ENCODE measurements around the gene TRIP13.
"Not testable (repeated sequence)": the region's sequence is repeated elsewhere in the genome, so short reads cannot be mapped to it uniquely, and the experiment has no call there.

The TRIP13 gene

GRCh38 chr5:919356-920000 lies 26.8 kb downstream of the TRIP13 start:
- DNase-seq (ENCODE audit: low read depth in 2 of 2), result no peak

GRCh38 chr5:920321-920720 lies 27.6 kb downstream of the TRIP13 start:
- no peak for DNase-seq (ENCODE audit: low read depth in 2 of 2)

- no peak for DNase-seq (ENCODE audit: low read depth in 2 of 2)
Measured at GRCh38 chr5:921456-922435, 29.1 kb downstream of the TRIP13 start.

- DNase-seq (ENCODE audit: low read depth in 2 of 2), result no peak
Measured at GRCh38 chr5:922436-923280, 30.0 kb downstream of the TRIP13 start.

GRCh38 chr5:923281-923873 lies 30.7 kb downstream of the TRIP13 start:
- no peak for DNase-seq (ENCODE audit: low read depth in 2 of 2)

- DNase-seq (ENCODE audit: low read depth in 2 of 2), result no peak
Measured at GRCh38 chr5:926417-927171, 33.9 kb downstream of the TRIP13 start.

- no peak for DNase-seq (ENCODE audit: low read depth in 2 of 2)
Measured at GRCh38 chr5:927172-928015, 34.7 kb downstream of the TRIP13 start.

GRCh38 chr5:929182-929581 lies 36.5 kb downstream of the TRIP13 start:
- not testable (repeated sequence) for DNase-seq (ENCODE audit: low read depth in 2 of 2)

GRCh38 chr5:929596-929995 lies 36.9 kb downstream of the TRIP13 start:
- no peak for DNase-seq (ENCODE audit: low read depth in 2 of 2)

- DNase-seq (ENCODE audit: low read depth in 2 of 2), result no peak
Measured at GRCh38 chr5:930866-931265, 38.2 kb downstream of the TRIP13 start.

- DNase-seq (ENCODE audit: low read depth in 2 of 2), result no peak
Measured at GRCh38 chr5:931570-932145, 39.0 kb downstream of the TRIP13 start.

GRCh38 chr5:932151-932627 lies 39.5 kb downstream of the TRIP13 start:
- no peak for DNase-seq (ENCODE audit: low read depth in 2 of 2)

- DNase-seq (ENCODE audit: low read depth in 2 of 2), result no peak
Measured at GRCh38 chr5:932628-933250, 40.1 kb downstream of the TRIP13 start.

GRCh38 chr5:933251-933861 lies 40.7 kb downstream of the TRIP13 start:
- DNase-seq (ENCODE audit: low read depth in 2 of 2), result no peak

- not testable (repeated sequence) for DNase-seq (ENCODE audit: low read depth in 2 of 2)
Measured at GRCh38 chr5:933951-934350, 41.3 kb downstream of the TRIP13 start.

- DNase-seq (ENCODE audit: low read depth in 2 of 2), result not testable (repeated sequence)
Measured at GRCh38 chr5:934381-934967, 41.8 kb downstream of the TRIP13 start.

- no peak for DNase-seq (ENCODE audit: low read depth in 2 of 2)
Measured at GRCh38 chr5:935510-936084, 42.9 kb downstream of the TRIP13 start.
